ENCODE data around the gene PAM16.

DNA sequence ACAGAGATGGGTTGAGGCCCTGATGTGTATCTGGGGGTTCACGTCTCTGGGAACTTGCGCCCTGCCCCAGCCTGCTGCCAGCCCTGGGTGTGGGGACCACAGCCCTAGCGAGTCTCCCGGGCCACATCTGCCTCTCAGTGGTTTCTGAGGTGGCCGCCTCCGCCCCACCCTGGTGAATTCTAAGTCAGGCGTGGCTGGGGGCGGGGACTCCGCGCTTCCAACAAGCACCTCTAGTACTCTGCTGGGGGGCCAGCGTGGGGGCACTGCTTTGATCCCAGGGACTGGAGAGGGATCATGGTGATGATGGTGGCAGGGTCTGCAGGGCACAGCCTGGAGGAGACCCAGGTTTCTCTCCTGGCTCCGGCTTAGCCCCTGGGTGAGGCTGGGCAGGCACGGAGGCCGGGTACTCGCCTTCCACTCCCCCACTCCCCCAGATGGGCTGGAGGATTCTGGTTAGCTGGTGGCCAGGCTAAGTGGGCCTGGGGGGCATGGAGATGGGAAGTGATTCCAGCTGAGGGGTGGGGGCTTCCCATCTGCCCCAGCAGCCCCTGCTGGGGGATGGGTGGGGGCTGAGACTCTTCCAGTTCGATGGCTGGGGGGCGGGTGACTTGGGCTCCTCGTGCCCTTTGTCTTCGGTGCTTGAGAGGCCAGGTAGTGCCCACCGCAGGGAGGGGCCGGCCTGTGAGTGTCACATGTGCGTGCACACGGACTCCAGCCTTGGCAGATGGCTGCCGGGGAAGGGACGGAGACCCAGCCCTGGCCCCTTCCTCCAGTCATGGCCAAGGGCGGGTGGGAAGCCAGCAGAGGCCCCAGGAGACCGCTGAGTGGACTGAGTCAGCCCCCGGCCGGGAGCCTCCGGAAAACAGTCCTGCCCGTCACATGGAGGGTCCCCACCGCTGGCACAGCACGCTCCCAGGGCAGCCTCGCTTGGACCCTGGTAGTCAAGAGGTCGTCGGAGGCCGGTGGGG, 31.4 kb downstream of the PAM16 start:
- TF ChIP-seq, protein P1, sequence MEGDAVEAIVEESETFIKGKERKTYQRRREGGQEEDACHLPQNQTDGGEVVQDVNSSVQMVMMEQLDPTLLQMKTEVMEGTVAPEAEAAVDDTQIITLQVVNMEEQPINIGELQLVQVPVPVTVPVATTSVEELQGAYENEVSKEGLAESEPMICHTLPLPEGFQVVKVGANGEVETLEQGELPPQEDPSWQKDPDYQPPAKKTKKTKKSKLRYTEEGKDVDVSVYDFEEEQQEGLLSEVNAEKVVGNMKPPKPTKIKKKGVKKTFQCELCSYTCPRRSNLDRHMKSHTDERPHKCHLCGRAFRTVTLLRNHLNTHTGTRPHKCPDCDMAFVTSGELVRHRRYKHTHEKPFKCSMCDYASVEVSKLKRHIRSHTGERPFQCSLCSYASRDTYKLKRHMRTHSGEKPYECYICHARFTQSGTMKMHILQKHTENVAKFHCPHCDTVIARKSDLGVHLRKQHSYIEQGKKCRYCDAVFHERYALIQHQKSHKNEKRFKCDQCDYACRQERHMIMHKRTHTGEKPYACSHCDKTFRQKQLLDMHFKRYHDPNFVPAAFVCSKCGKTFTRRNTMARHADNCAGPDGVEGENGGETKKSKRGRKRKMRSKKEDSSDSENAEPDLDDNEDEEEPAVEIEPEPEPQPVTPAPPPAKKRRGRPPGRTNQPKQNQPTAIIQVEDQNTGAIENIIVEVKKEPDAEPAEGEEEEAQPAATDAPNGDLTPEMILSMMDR (IDR thresholded peaks at IDR 0.05 in 2 of 3, conservative IDR thresholded peaks at IDR 0.05 in 1 of 3; ENCODE audit: insufficient read depth in 2 of 3, low read depth in 1 of 3, low read length in 3 of 3): no peak
- TF ChIP-seq ZFP30 (CRISPR knock-in tag; IDR thresholded peaks at IDR 0.05; ENCODE audit: borderline replicate concordance) (no peak), MTA2 (IDR thresholded peaks at IDR 0.05; ENCODE audit: low read depth) (no peak), USF2 (CRISPR knock-in tag; IDR thresholded peaks at IDR 0.05) (no peak), POLR2A (conservative IDR thresholded peaks at IDR 0.05) (no peak), RFX1 (IDR thresholded peaks at IDR 0.05) (no peak), ZNF384 (IDR thresholded peaks at IDR 0.05; ENCODE audit: low read depth, low read length) (no peak), ZZZ3 (IDR thresholded peaks at IDR 0.05) (no peak), HIVEP1 (CRISPR knock-in tag; IDR thresholded peaks at IDR 0.05) (no peak), ZBTB7A (IDR thresholded peaks at IDR 0.05; ENCODE audit: borderline replicate concordance, control insufficient read depth, low read depth, low read length) (0 out of 2 replicates have a peak, but pooled peaks have one; percentile 21)
- TF ChIP-seq, protein P2, sequence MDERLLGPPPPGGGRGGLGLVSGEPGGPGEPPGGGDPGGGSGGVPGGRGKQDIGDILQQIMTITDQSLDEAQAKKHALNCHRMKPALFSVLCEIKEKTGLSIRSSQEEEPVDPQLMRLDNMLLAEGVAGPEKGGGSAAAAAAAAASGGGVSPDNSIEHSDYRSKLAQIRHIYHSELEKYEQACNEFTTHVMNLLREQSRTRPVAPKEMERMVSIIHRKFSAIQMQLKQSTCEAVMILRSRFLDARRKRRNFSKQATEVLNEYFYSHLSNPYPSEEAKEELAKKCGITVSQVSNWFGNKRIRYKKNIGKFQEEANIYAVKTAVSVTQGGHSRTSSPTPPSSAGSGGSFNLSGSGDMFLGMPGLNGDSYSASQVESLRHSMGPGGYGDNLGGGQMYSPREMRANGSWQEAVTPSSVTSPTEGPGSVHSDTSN (CRISPR knock-in tag; IDR thresholded peaks at IDR 0.05; ENCODE audit: low read depth): no peak
- TF ChIP-seq, protein P2 (tag; conservative IDR thresholded peaks at IDR 0.05; ENCODE audit: low read depth): no peak

Measured in K562 (cell line).